GM12878 (cell line): ENCODE data around the gene NRM. TPM values are rescaled to one million over a fixed set of nuclear protein-coding genes. Genes with fewer than 3 reads are reported as not detected.

Experiments
- ATAC-seq: fragments of 200-7000 bp; cut with Tn5 transposase; 3 replicates; pipeline ENCODE4 v1.9.1; 2020; ENCODE audit warnings: mild to moderate bottlenecking, moderate library complexity
- BruUV-seq: library from RNA; stranded (reverse); fragments of 400-500 nt; replicated peaks from 2 replicates; lab custom pipeline; 2021; lab: Mats Ljungman, UMichigan
- CTCF ChIA-PET: fragments of 300-600 bp; sonication (Branson Sonifier 250); formaldehyde crosslinking; extraction: SDS; loops from one replicate; lab custom pipeline; 2021; ENCODE audit warnings: inconsistent platforms; lab: Yijun Ruan, JAX
- POLR2A ChIA-PET: fragments of 350-600 bp; formaldehyde crosslinking; extraction: SDS; loops from one replicate; lab custom pipeline; 2021; ENCODE audit warnings: inconsistent platforms; lab: Charles Lee
- RAD21 ChIA-PET: fragments of 300-600 bp; sonication (Branson Sonifier 250); formaldehyde crosslinking; loops from one replicate; lab custom pipeline; 2023; ENCODE audit warnings: antibody characterized with exemption; ENCODE audit not compliant: unreplicated experiment; lab: Charles Lee
- SMC1A ChIA-PET: fragments of 300-600 bp; sonication (Branson Sonifier 250); formaldehyde crosslinking; loops from one replicate; lab custom pipeline; 2023; ENCODE audit not compliant: unreplicated experiment, uncharacterized antibody; lab: Charles Lee
- DNase-seq: peaks from one replicate; pipeline ENCODE4 v3.0.0-alpha.2; 2011; ENCODE audit warnings: low read depth, low spot score
- FAIRE-seq: peaks from 3 replicates; lab custom pipeline; 2011; peaks lifted over from hg19 to GRCh38; lab: Jason Lieb, UNC
- H2AFZ ChIP-seq: 2 replicates; pipeline ENCODE4 v1.6.0; 2011; ENCODE audit warnings: low read depth, low read length, control low read depth; ENCODE audit not compliant: control insufficient read depth
- H3K27ac ChIP-seq: 2 replicates; pipeline ENCODE4 v1.5.1; 2011; ENCODE audit warnings: control low read depth; ENCODE audit not compliant: control insufficient read depth, insufficient read depth
- H3K27me3 ChIP-seq, 2 experiments: replicated peaks in 1 of 2; 2 replicates each; pipeline versions ENCODE4 v1.6.0 to v1.6.1; 2011; ENCODE audit warnings: low read length in 1 of 2; ENCODE audit not compliant: control insufficient read depth in 2 of 2, insufficient read depth in 2 of 2
- H3K36me3 ChIP-seq, 2 experiments: 2 replicates each; pipeline ENCODE4 v1.5.1; 2011; ENCODE audit warnings: low read length in 1 of 2; ENCODE audit not compliant: control insufficient read depth in 2 of 2, insufficient read depth in 2 of 2
- H3K4me1 ChIP-seq: 2 replicates; pipeline ENCODE4 v1.6.1; 2011; ENCODE audit warnings: mild to moderate bottlenecking, low read length, moderate library complexity, mixed read lengths; ENCODE audit not compliant: control insufficient read depth, insufficient read depth
- H3K4me2 ChIP-seq: 2 replicates; pipeline ENCODE4 v1.6.0; 2011; ENCODE audit warnings: control low read depth; ENCODE audit not compliant: control insufficient read depth, insufficient read depth
- H3K4me3 ChIP-seq: fragments of 200-600 bp; sonication (generic); 2 replicates; pipeline ENCODE4 v1.5.1; 2016
- H3K79me2 ChIP-seq: 2 replicates; pipeline ENCODE4 v1.6.0; 2011; ENCODE audit warnings: low read length; ENCODE audit not compliant: control insufficient read depth, insufficient read depth
- H3K9ac ChIP-seq: 2 replicates; pipeline ENCODE4 v1.8.0; 2011; ENCODE audit warnings: low read length, control low read depth, mixed read lengths; ENCODE audit not compliant: control insufficient read depth, insufficient read depth
- H3K9me3 ChIP-seq: replicated peaks from 3 replicates; pipeline ENCODE4 v1.5.1; 2011; ENCODE audit warnings: mild to moderate bottlenecking, low read length; ENCODE audit not compliant: control insufficient read depth, insufficient read depth
- H4K20me1 ChIP-seq: 2 replicates; pipeline ENCODE4 v1.6.0; 2011; ENCODE audit not compliant: control insufficient read depth, insufficient read depth
- ESRRA ChIP-seq: IDR thresholded peaks from 2 replicates; pipeline ENCODE4 v1.6.1; 2012; ENCODE audit warnings: mild to moderate bottlenecking, low read length, improper control_type of control experiment
- IRF3 ChIP-seq: fragments of 450-650 bp; IDR thresholded peaks from 2 replicates; pipeline ENCODE4 v1.6.1; 2014; ENCODE audit warnings: mild to moderate bottlenecking
- PBX3 ChIP-seq: IDR thresholded peaks from 2 replicates; pipeline ENCODE4 v1.6.1; 2011; ENCODE audit warnings: mild to moderate bottlenecking, low read depth, low read length, moderate library complexity; ENCODE audit not compliant: insufficient replicate concordance
- SRF ChIP-seq, 2 experiments: IDR thresholded peaks; 2 replicates each; pipeline ENCODE4 v1.6.1; 2011; ENCODE audit warnings: low read depth in 2 of 2, low read length in 2 of 2, mild to moderate bottlenecking in 1 of 2, moderate library complexity in 1 of 2
- ZBTB33 ChIP-seq: fragments of 450-650 bp; IDR thresholded peaks from 2 replicates; pipeline ENCODE4 v1.6.1; 2017; ENCODE audit warnings: mild to moderate bottlenecking
- WGBS: methylation state at CpG from one replicate; pipeline ENCODE4 v1.1.6; 2016; ENCODE audit warnings: low lambda C conversion rate; ENCODE audit not compliant: insufficient replicate concordance, insufficient coverage; ENCODE audit errors: missing lambda C conversion rate; 5-methylcytosine and 5-hydroxymethylcytosine counted together
- in situ Hi-C: fragments of 300-500 bp; cut with MboI; formaldehyde crosslinking; loops from 9 replicates; pipeline ENCODE4 v1.14.3; 2018; ENCODE audit warnings: mixed read lengths
- intact Hi-C: fragments of 100-400 bp; cut with micrococcal nuclease; formaldehyde crosslinking; loops from one replicate; pipeline ENCODE4 v1.14.2; 2022; ENCODE audit not compliant: unreplicated experiment
- polyA plus RNA-seq, 11 experiments: library from polyadenylated mRNA; depleted of rRNA in 4 of 11; unstranded in 6 of 11; stranded (reverse) in 5 of 11; fragments of >200 nt; fragmentation: Nextera tagmentation in 4 of 11; fragmentation: Illumina TruSeq in 1 of 11; extraction: Ambion mirVana in 4 of 11; extraction: Trizol in 1 of 11; gene quantifications; 1 replicate in 1 of 11; 2 replicates in 10 of 11; pipeline versions ENCODE4 v1.2.1 to v1.2.3, GENCODE V29; 2011 to 2016; ENCODE audit warnings: inconsistent platforms in 2 of 11, missing spikeins in 2 of 11, low read depth in 1 of 11
- total RNA-seq, 4 experiments: library from RNA; depleted of rRNA in 3 of 4; stranded (reverse); fragments of >200 nt in 3 of 4; fragmentation: Illumina TruSeq in 1 of 4; extraction: Trizol in 1 of 4; gene quantifications; 2 replicates each; pipeline versions ENCODE4 v1.2.1 to v1.2.3, GENCODE V29; 2013 to 2021
- TF ChIP-seq, protein P1 (sequence below): fragments of 450-650 bp; IDR thresholded peaks from 2 replicates; pipeline ENCODE4 v1.6.1; 2017; ENCODE audit warnings: mild to moderate bottlenecking, moderate library complexity

The NRM gene
- total and polyA plus RNA-seq, 10 of the 15 experiments (the other 5 are each of a cell fraction or from before 2014, with no cell fraction given) = 15.4 to 46.7 (median 29.0) TPM

GRCh38 chr6:30705620-30706019, 14.8 kb upstream of the NRM start:
- no TSS peak for BruUV-seq
- no peak overlapping the region for H2AFZ ChIP-seq
- no peak overlapping the region for H3K27ac ChIP-seq
- FAIRE-seq (no peak), ATAC-seq (no peak), DNase-seq (no peak)
- no peak overlapping the region for H3K4me2 ChIP-seq
- ChIA-PET CTCF (interaction anchor here (1.2 to 3.0 kb wide), 3 partner anchors 15 to 116 kb away, joined by 4 to 7 read pairs (median 5); partner anchors contain the start of gene NRM), POLR2A (interaction anchor here (1.5 to 2.3 kb wide), 2 partner anchors 13 to 15 kb away, joined by 3 to 7 read pairs; partner anchors contain the start of gene NRM), SMC1A (interaction anchor here (1.0 to 1.5 kb wide), 3 partner anchors 11 to 25 kb away, joined by 3 read pairs; no protein-coding TSS in a partner anchor), RAD21 (no interaction called here)
- no peak for TF ChIP-seq SRF (IDR thresholded peaks at IDR 0.05; ENCODE audit: low read depth in 2 of 2, low read length in 2 of 2)
- TF ChIP-seq ZBTB33 = no peak
- peaks cover 2 to 14% of the 10 kb centered on the region in 2 experiments for H3K36me3 ChIP-seq
- in situ Hi-C loops (no loop called here), intact Hi-C loops (no loop called here)
- no peaks in the 10 kb centered on the region for H3K79me2 ChIP-seq
- H3K4me3 ChIP-seq = no peak overlapping the region
- no peaks in the 10 kb centered on the region for H3K27me3 ChIP-seq
- 0 out of 2 replicates have a peak, but pooled peaks cover 6% of the 10 kb centered on the region for H3K4me1 ChIP-seq
- no peaks in the 10 kb centered on the region for H4K20me1 ChIP-seq
- H3K9ac ChIP-seq = no peak overlapping the region
- WGBS = 90% methylated on average over 1 of the region's 4 CpGs
- H3K9me3 ChIP-seq = no peaks in the 10 kb centered on the region

DNA sequence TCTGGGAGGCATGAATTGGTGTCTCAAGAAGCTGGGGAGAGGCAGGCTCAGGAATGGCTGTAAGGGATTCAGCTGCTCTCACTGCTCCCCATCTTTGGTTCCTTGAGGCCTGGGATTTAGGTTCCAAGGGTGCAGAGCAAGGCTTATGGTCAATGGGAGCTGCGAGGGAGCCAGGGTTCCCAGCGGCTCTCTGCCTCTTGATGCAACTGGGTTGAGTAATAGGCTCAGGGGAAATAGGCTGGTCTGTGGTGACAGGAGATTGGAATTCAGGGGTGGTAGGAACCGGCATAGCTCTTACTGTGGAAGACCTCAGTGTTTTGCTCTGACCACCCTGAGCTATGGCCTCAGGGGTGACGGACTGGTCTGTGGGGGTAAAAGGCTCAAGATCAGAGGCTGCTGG, 13.0 kb upstream of the NRM start:
- H3K4me2 ChIP-seq = no peak overlapping the region
- H3K9me3 ChIP-seq = no peaks in the 10 kb centered on the region
- ChIA-PET RAD21 (interaction anchor here (1.5 kb wide), 1 partner anchor 8 kb away, joined by 3 read pairs; no protein-coding TSS in a partner anchor), POLR2A (interaction anchor here (0.5 to 2.1 kb wide), 4 partner anchors 9 to 334 kb away, joined by 3 to 9 read pairs (median 4); partner anchors contain the start of gene NRM), CTCF (interaction anchor here (0.7 to 3.0 kb wide), 4 partner anchors 11 to 162 kb away, joined by 3 to 7 read pairs (median 3); partner anchors contain the start of gene NRM), SMC1A (interaction anchor here (0.9 to 1.6 kb wide), 3 partner anchors 9 to 12 kb away, joined by 3 read pairs; no protein-coding TSS in a partner anchor)
- 96% methylated on average over 4 of the region's 4 CpGs for WGBS
- no peak overlapping the region for H3K4me3 ChIP-seq
- H3K4me1 ChIP-seq = 0 out of 2 replicates have a peak, but pooled peaks cover 6% of the 10 kb centered on the region
- no peaks in the 10 kb centered on the region for H3K79me2 ChIP-seq
- no TSS peak for BruUV-seq
- H4K20me1 ChIP-seq = no peaks in the 10 kb centered on the region
- intact Hi-C loops (no loop called here), in situ Hi-C loops (no loop called here)
- no peak overlapping the region for H3K9ac ChIP-seq
- FAIRE-seq (no peak), ATAC-seq (no peak), DNase-seq (no peak)
- H3K27ac ChIP-seq = no peak overlapping the region
- peaks cover 2 to 18% of the 10 kb centered on the region in 2 experiments for H3K36me3 ChIP-seq
- no peaks in the 10 kb centered on the region for H3K27me3 ChIP-seq
- no peak overlapping the region for H2AFZ ChIP-seq
- no peak for TF ChIP-seq PBX3
- TF ChIP-seq, protein P1, sequence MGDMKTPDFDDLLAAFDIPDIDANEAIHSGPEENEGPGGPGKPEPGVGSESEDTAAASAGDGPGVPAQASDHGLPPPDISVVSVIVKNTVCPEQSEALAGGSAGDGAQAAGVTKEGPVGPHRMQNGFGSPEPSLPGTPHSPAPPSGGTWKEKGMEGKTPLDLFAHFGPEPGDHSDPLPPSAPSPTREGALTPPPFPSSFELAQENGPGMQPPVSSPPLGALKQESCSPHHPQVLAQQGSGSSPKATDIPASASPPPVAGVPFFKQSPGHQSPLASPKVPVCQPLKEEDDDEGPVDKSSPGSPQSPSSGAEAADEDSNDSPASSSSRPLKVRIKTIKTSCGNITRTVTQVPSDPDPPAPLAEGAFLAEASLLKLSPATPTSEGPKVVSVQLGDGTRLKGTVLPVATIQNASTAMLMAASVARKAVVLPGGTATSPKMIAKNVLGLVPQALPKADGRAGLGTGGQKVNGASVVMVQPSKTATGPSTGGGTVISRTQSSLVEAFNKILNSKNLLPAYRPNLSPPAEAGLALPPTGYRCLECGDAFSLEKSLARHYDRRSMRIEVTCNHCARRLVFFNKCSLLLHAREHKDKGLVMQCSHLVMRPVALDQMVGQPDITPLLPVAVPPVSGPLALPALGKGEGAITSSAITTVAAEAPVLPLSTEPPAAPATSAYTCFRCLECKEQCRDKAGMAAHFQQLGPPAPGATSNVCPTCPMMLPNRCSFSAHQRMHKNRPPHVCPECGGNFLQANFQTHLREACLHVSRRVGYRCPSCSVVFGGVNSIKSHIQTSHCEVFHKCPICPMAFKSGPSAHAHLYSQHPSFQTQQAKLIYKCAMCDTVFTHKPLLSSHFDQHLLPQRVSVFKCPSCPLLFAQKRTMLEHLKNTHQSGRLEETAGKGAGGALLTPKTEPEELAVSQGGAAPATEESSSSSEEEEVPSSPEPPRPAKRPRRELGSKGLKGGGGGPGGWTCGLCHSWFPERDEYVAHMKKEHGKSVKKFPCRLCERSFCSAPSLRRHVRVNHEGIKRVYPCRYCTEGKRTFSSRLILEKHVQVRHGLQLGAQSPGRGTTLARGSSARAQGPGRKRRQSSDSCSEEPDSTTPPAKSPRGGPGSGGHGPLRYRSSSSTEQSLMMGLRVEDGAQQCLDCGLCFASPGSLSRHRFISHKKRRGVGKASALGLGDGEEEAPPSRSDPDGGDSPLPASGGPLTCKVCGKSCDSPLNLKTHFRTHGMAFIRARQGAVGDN = no peak
- TF ChIP-seq ESRRA = no peak
- no peak for TF ChIP-seq IRF3
